ENCODE measurements around the gene FLNC. TPM values are rescaled to one million over a fixed set of nuclear protein-coding genes. Genes with fewer than 3 reads are reported as not detected.

FLNC gene
- polyA plus RNA-seq, 1 donor from 2014 or later: 0.36 TPM

GRCh38 chr7:128832880-128833147, 2.6 kb downstream of the FLNC start:
- Histone ChIP-seq H4K20me1 (ENCODE audit: insufficient read depth) (no peaks in the 10 kb centered on the region), H3K27me3 (ENCODE audit: insufficient read depth, low read depth, low read length) (peaks cover 25% of the 10 kb centered on the region), H2AFZ (ENCODE audit: low read depth, low read length) (no peak overlapping the region), H3K79me2 (replicated peaks; ENCODE audit: insufficient read depth, low read length) (no peaks in the 10 kb centered on the region), H3K27ac (ENCODE audit: low read length) (no peak overlapping the region), H3F3A (ENCODE audit: insufficient read depth, low read length, poor library complexity, severe bottlenecking) (no peaks in the 10 kb centered on the region), H3K4me2 (ENCODE audit: low read length) (no peak overlapping the region), H3K9me3 (ENCODE audit: low read length) (no peaks in the 10 kb centered on the region), H3K36me3 (ENCODE audit: insufficient read depth, low read length) (no peaks in the 10 kb centered on the region), H3K9me2 (ENCODE audit: insufficient read depth, low read length) (no peaks in the 10 kb centered on the region), H3K9ac (ENCODE audit: low read length) (peak overlapping the region; percentile 9), H3K4me3 (ENCODE audit: low read length) (no peak overlapping the region)
- TF ChIP-seq CTCF (IDR thresholded peaks at IDR 0.05; ENCODE audit: poor library complexity, severe bottlenecking) (no peak), MXI1 (conservative IDR thresholded peaks at IDR 0.05; ENCODE audit: poor library complexity, severe bottlenecking) (no peak)

GRCh38 chr7:128833148-128833945, 3.1 kb downstream of the FLNC start:
- no peak overlapping the region for H3K27ac ChIP-seq (ENCODE audit: low read length)
- H4K20me1 ChIP-seq (ENCODE audit: insufficient read depth): no peaks in the 10 kb centered on the region
- TF ChIP-seq EZH2 (IDR thresholded peaks at IDR 0.05; ENCODE audit: borderline replicate concordance, insufficient read depth, low read length, poor library complexity, severe bottlenecking) (no peak), CTCF (IDR thresholded peaks at IDR 0.05; ENCODE audit: poor library complexity, severe bottlenecking) (no peak), REST (IDR thresholded peaks at IDR 0.05; ENCODE audit: borderline replicate concordance) (no peak), RAD21 (conservative IDR thresholded peaks at IDR 0.05) (no peak), TAF1 (IDR thresholded peaks at IDR 0.05; ENCODE audit: low read depth) (no peak), POLR2AphosphoS5 (IDR thresholded peaks at IDR 0.05) (no peak), EP300 (conservative IDR thresholded peaks at IDR 0.05; ENCODE audit: poor library complexity, severe bottlenecking) (no peak), MXI1 (conservative IDR thresholded peaks at IDR 0.05; ENCODE audit: poor library complexity, severe bottlenecking) (no peak), SMC3 (conservative IDR thresholded peaks at IDR 0.05; ENCODE audit: poor library complexity) (no peak)
- H3K9me3 ChIP-seq (ENCODE audit: low read length): no peaks in the 10 kb centered on the region
- H3F3A ChIP-seq (ENCODE audit: insufficient read depth, low read length, poor library complexity, severe bottlenecking): no peaks in the 10 kb centered on the region
- H3K4me2 ChIP-seq (ENCODE audit: low read length): no peak overlapping the region
- no peak overlapping the region for H3K4me3 ChIP-seq (ENCODE audit: low read length)
- H3K9ac ChIP-seq (ENCODE audit: low read length): no peak overlapping the region
- H3K79me2 ChIP-seq (replicated peaks; ENCODE audit: insufficient read depth, low read length): no peaks in the 10 kb centered on the region
- H3K36me3 ChIP-seq (ENCODE audit: insufficient read depth, low read length): no peaks in the 10 kb centered on the region
- H3K9me2 ChIP-seq (ENCODE audit: insufficient read depth, low read length): no peaks in the 10 kb centered on the region
- H2AFZ ChIP-seq (ENCODE audit: low read depth, low read length): no peak overlapping the region
- peaks cover 25% of the 10 kb centered on the region for H3K27me3 ChIP-seq (ENCODE audit: insufficient read depth, low read depth, low read length)
